ENCODE data around the gene FCRLB.

- TF ChIP-seq CTCF (IDR thresholded peaks at IDR 0.05), result no peak
- TF ChIP-seq POLR2A (IDR thresholded peaks at IDR 0.05), result no peak
These were observed 15.1 kb downstream of the FCRLB start for GRCh38 chr1:161736335-161736969.

Data from adrenal gland (tissue), 5 donors.